ENCODE results near the gene MLXIP. TPM values are rescaled to one million over a fixed set of nuclear protein-coding genes. Genes with fewer than 3 reads are reported as not detected.

MLXIP gene
- polyA plus RNA-seq, 1 experiment, result 5.8 TPM

- POLR2A ChIA-PET, result interaction anchor here (0.5 to 0.6 kb wide), 2 partner anchors 10 to 253 kb away, joined by 3 read pairs; no protein-coding TSS in a partner anchor
- H3K27me3 ChIP-seq (ENCODE audit: control insufficient read depth, insufficient read depth, low read length), result peaks cover 9% of the 10 kb centered on the region
- no peak for TF ChIP-seq CTCF (IDR thresholded peaks at IDR 0.05; ENCODE audit: low read depth, low read length)
- DNase-seq (ENCODE audit: low read depth, low spot score), result no peak
- no peak overlapping the region for H3K4me3 ChIP-seq (ENCODE audit: low read depth, low read length)
- no peak overlapping the region for H3K27ac ChIP-seq (ENCODE audit: low read depth, low read length)
- CTCF ChIA-PET, result interaction anchor here (1.0 to 1.9 kb wide), 2 partner anchors 24 to 43 kb away, joined by 3 to 8 read pairs; no protein-coding TSS in a partner anchor
- no peaks in the 10 kb centered on the region for H3K9me3 ChIP-seq (ENCODE audit: control insufficient read depth, insufficient read depth, low read length)
Observed at GRCh38 chr12:122166422-122167349, 88.1 kb downstream of the MLXIP start.

GRCh38 chr12:122167356-122167925 is 88.9 kb downstream of the MLXIP start:
- Histone ChIP-seq H3K27ac (ENCODE audit: low read depth, low read length) (no peak overlapping the region), H3K9me3 (ENCODE audit: control insufficient read depth, insufficient read depth, low read length) (no peaks in the 10 kb centered on the region), H3K4me3 (ENCODE audit: low read depth, low read length) (no peak overlapping the region), H3K27me3 (ENCODE audit: control insufficient read depth, insufficient read depth, low read length) (peaks cover 8% of the 10 kb centered on the region)
- no peak for DNase-seq (ENCODE audit: low read depth, low spot score)
- POLR2A ChIA-PET, result interaction anchor here (0.5 to 0.6 kb wide), 2 partner anchors 11 to 252 kb away, joined by 3 read pairs; no protein-coding TSS in a partner anchor
- no peak for TF ChIP-seq CTCF (IDR thresholded peaks at IDR 0.05; ENCODE audit: low read depth, low read length)
- CTCF ChIA-PET, result interaction anchor here (0.6 to 1.9 kb wide), 3 partner anchors 23 to 47 kb away, joined by 3 to 8 read pairs (median 3); no protein-coding TSS in a partner anchor

- CTCF ChIA-PET, result no interaction called here
- DNase-seq (ENCODE audit: low read depth, low spot score), result no peak
- Histone ChIP-seq H3K4me3 (ENCODE audit: low read depth, low read length) (no peak overlapping the region), H3K27me3 (ENCODE audit: control insufficient read depth, insufficient read depth, low read length) (peaks cover 10% of the 10 kb centered on the region), H3K9me3 (ENCODE audit: control insufficient read depth, insufficient read depth, low read length) (no peaks in the 10 kb centered on the region), H3K27ac (ENCODE audit: low read depth, low read length) (no peak overlapping the region)
- POLR2A ChIA-PET, result no interaction called here
- no peak for TF ChIP-seq CTCF (IDR thresholded peaks at IDR 0.05; ENCODE audit: low read depth, low read length)
Observed at GRCh38 chr12:122168492-122168891, 89.9 kb downstream of the MLXIP start.

GRCh38 chr12:122171399-122171798 is 92.8 kb downstream of the MLXIP start:
- no peak for TF ChIP-seq CTCF (IDR thresholded peaks at IDR 0.05; ENCODE audit: low read depth, low read length)
- POLR2A ChIA-PET, result no interaction called here
- no peaks in the 10 kb centered on the region for H3K9me3 ChIP-seq (ENCODE audit: control insufficient read depth, insufficient read depth, low read length)
- H3K4me3 ChIP-seq (ENCODE audit: low read depth, low read length), result no peak overlapping the region
- no peak for DNase-seq (ENCODE audit: low read depth, low spot score)
- H3K27me3 ChIP-seq (ENCODE audit: control insufficient read depth, insufficient read depth, low read length), result peaks cover 9% of the 10 kb centered on the region
- CTCF ChIA-PET, result no interaction called here
- no peak overlapping the region for H3K27ac ChIP-seq (ENCODE audit: low read depth, low read length)
